LNCAP (cell line): ENCODE measurements around the gene DNAJA3.

ENCODE experiments used
- TF ChIP-seq, protein P1 (sequence below): fragments of 450-650 bp; IDR thresholded peaks from 2 replicates; pipeline ENCODE4 v1.5.1; 2017; ENCODE audit warnings: mild to moderate bottlenecking

The DNAJA3 gene

DNA sequence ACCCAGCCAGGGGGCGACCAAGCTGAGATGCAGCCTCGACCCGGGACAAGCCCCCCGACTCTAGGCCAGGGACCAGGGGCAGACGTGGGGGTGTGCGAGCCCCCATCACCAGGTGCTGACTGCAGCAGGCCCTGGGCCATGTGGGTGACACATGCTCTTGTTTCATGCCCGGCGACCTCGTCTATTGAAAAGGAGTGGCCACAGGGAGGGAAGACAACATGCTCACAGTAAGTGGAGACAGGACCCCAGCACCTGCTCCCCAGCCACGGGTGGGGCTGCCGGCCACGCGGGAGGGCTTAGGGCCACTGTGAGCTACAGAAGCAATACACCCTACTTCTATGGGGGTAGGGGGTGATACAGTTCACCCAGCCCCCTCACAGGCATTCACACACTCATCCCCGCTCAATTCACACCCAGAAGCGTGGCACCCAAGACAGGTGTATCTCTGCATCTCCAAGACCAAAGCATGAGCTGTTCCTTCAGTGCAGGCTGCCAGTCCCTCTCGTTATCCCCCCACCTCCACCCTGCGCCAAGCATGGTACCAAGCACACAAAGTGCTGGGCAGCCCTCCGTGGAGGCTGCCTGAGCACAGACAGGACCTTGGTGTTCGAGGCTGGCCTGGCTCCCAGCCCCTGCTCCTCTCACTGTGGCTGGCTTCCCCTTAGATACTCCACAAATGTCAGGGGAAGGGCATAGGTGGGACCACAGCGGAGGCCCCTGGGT is 40.4 kb upstream of the DNAJA3 start:
- TF ChIP-seq, protein P1, sequence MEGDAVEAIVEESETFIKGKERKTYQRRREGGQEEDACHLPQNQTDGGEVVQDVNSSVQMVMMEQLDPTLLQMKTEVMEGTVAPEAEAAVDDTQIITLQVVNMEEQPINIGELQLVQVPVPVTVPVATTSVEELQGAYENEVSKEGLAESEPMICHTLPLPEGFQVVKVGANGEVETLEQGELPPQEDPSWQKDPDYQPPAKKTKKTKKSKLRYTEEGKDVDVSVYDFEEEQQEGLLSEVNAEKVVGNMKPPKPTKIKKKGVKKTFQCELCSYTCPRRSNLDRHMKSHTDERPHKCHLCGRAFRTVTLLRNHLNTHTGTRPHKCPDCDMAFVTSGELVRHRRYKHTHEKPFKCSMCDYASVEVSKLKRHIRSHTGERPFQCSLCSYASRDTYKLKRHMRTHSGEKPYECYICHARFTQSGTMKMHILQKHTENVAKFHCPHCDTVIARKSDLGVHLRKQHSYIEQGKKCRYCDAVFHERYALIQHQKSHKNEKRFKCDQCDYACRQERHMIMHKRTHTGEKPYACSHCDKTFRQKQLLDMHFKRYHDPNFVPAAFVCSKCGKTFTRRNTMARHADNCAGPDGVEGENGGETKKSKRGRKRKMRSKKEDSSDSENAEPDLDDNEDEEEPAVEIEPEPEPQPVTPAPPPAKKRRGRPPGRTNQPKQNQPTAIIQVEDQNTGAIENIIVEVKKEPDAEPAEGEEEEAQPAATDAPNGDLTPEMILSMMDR, result no peak

DNA sequence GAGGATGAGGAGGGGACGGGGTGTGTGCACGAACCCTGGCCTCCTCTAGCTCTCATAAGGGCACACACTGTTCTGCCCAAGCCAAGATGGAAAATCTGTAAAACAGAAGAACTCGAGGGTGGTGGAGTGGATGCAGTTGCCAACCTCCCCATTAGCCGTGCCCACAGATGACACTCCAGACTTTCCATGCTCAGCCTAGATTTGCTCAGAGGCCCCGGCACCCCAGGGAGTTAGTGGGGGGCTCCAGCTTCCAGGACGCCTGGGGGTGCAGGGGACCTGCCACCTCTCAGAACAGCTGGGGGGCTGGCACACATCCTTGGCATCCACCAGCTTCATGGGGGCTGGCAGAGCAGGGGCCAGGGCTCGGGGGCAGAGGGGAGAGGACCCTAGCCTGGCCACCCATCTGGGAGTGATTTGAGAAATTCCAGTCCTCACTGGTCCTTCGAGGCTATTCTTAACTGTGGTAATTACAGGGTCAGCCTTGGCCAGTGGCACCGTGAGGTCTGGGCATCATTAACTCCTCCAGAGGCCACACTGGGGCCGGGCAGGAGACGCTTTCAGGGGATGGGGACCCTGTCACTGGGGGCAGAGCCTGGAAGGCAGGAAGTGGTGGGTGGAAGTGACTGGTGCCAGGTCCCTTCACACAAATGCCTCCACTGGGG is 39.7 kb upstream of the DNAJA3 start:
- TF ChIP-seq, protein P1, result no peak

DNA sequence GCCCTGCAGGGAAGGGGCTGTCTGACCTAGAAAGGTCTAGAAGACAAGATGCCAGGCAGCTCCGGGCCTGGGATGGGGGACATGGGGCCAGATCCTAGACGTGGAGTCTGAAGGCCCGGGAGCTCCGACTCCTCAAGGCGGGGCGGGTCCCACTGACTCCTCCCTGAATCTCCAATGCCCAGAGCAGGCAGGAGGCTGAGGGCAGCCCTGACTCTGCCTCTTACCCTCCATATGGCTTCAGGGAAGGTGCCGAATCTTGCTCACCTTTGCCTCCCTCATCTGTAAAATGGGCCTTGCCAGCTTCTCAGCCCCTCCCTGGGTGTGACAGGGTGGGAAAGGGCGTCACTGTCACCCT is 39.2 kb upstream of the DNAJA3 start:
- TF ChIP-seq, protein P1, result no peak

DNA sequence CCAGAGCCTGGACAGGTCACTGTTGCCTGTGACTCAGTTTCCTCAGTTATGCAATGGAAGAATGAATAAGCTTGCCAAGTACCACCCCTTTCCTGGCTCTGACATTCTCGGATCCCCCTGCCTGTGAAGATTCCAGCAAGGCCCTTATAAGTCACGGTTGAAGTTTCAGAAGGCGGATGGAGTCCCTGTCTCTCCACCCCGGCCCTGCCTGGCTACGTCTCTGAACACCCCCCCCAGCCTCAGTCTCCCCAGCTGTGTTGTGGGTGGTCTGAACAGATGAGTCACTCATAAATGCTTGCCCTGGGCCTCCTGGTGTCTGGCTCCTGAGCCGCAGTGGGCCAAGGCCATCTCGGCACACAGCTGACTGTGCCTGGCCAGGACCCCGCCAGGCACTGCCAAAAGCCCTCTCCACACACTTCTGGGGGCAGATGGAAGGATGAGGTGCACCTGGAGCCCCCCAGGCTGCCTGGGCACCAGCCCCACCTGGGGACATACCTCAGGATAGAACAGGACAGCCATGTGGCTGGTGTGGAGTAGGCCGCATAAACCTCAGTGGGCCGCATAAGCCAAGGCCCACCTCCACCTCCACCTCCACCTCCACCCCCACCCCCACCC is 38.6 kb upstream of the DNAJA3 start:
- TF ChIP-seq, protein P1, result no peak

DNA sequence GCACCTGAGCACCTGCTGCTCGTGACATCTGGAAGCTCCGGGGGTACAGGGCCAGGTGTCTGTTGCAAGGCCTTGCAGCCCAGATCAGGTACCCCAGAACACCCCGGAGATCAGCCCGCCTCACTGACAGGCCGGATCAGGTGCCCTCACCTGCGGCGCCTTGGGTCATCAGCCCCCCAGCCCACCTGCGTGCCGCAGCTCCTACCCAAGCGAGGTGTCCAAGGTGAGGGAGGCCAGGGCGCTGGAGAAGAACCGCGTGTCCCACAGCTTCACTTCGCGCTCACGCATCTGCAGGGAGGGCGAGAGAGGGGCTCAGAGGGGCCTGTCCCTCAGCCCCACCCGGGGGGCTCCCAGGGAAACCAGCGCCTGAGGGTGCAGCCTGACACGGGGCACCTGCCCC is 37.9 kb upstream of the DNAJA3 start:
- TF ChIP-seq, protein P1, result no peak

DNA sequence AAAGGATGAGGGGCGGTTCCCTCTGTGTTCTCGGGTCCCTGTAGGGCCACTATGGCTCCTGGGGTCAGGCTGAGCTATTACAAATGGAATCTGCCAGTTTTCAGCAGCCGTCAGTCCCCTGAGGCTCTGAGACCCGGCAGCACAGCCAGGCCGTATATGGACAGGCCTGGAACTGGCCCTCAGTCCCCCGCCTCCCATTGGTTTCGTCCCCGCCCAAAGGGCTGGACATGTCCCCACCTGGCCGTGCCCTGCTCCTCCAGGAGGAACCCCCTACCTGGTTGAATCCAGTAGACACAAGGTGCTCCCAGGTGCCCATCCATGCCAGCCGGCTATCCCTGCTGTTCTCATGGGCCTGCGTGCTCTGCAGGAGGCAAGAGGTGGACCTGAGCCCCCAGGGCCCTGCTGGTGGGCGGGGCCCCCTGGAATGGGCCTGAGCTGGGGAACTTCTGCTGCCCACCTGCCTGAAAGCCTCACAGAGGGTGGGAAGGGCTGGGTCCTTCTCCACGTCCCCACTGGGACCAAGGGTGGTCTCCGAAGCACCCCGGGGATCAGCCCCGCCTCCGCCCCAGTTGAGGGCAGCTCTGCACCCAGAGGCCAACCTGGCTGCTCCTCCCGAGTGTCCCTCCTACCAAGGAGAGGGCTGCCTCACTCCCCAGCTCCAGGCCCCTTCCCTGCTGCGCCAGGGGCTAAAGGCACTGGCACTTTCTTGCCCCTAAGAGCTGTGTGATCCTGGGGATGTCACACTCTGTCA is 37.2 kb upstream of the DNAJA3 start:
- TF ChIP-seq, protein P1, result no peak

DNA sequence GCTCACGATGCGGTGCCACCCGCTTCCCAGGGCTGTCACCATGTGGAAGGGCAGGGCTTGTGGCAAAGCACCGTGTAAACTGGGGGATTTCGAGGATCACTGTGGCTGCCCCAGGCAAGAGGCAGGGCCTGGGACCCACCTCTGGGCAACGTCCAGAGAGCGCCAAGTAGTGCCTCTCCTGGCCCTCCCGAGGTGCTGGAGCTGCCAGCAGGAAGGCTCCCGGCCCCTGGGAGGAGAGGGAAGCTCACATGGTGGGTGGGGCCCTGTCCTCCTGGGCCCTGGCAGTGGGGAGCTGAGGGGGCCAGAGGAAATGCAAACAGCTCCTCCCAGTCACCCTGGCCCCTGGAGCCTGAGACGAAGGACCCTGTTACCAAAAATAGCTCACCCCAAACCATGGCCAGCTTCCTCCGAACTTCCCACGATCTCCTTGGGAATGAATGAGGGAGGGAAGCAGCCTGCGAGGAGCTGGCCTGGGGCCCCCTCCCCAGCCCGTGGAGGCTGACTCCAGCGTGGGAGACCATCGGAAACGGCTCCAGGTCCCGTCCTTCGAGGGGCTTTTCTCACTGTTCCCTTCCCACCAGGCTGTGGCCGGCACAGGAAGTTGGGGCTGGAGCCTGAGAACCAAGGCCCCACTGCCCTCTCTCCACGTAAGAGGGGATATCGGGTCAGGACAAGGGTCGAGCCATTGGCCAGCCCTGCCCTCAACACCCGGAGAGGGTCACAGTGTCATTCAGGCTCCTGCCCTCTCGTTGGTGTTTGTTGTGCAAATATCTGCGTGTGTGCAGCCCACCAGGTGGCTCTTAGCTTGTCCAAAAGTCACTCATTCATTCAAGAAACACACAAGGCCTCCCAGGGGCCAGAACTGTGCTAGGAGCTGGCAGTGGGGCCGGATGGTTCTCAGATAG is 36.4 kb upstream of the DNAJA3 start:
- TF ChIP-seq, protein P1, result no peak
